Measurements from ENCODE around the gene BCL7A.
A peak's percentile ranks its signal among the peaks of the same experiment; 100 is the strongest.

Gene BCL7A

GRCh38 chr12:122001466-122002209 lies 20.0 kb upstream of the BCL7A start:
- DNase-seq: no peak

DNA sequence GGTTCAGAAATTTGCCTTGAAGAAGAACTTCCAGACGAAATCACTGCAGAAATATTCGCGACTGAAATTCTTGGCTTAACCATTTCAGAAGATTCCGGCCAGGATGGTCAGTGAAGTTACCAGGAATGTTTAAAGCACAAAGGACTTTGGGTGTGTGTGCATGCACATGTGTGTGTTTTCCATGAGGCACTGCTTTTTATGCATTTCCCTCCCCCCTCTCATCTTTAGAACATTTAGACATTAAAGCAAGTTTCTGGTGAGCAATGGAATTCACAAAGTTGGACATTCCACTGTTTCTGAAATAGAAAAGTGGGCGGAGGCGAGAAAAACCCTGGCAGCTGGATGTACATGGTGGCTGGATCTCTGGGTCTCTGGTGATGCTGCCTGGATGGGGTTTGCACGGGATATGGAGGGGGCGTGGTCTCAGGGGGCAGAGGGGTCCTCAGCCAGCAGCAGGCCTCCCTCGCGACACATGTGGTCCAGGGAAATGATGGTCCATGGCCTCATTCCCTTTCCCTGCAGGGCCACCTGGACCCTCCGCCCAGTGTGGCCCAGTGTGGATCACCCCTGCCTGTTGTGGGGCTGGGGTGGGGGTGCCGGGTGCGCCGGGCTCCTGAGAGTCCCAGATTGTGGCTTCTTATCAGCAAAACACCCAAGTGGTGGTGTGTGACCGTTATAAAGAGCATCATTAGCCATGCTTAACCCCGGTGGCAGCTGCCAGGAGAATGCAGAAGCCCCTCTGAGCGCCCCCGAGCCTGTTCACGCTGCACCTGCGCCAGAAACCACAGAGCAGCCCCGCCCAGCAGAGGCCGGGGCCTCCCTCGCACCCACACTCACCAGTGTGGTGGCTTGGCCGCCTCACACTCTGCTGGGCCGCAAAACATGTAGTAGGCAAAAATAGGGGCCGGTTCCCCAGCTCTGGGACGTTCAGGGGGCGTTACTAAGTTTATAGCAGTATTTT lies 17.8 kb upstream of the BCL7A start:
- DNase-seq: peak; percentile 82

- peak; percentile 63 for DNase-seq
Observed at GRCh38 chr12:122004633-122005071, 17.0 kb upstream of the BCL7A start.

DNA sequence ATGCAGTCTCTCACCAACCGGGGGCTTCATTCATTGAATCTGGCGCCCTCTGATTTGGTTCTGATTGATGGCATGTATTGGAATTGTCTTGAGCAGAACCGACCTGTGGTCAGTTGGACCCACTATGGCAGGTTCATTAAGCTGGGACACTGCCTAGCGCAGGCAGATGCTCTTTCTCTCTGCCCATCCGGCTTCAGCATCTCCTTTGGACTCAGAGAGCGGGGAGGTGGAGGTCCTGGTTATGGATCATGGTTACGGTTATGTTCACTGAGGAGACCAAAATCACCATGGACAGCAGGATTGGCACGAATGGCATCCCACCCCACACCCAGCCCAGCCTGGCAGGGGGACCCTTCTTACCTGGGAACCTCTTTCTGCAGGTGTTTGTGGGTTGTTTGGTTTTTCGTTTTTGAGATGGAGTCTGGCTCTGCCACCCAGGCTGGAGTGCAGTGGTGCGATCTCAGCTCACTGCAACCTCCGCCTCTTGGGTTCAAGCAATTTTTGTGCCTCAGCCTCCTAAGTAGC lies 16.4 kb upstream of the BCL7A start:
- DNase-seq: no peak

DNA sequence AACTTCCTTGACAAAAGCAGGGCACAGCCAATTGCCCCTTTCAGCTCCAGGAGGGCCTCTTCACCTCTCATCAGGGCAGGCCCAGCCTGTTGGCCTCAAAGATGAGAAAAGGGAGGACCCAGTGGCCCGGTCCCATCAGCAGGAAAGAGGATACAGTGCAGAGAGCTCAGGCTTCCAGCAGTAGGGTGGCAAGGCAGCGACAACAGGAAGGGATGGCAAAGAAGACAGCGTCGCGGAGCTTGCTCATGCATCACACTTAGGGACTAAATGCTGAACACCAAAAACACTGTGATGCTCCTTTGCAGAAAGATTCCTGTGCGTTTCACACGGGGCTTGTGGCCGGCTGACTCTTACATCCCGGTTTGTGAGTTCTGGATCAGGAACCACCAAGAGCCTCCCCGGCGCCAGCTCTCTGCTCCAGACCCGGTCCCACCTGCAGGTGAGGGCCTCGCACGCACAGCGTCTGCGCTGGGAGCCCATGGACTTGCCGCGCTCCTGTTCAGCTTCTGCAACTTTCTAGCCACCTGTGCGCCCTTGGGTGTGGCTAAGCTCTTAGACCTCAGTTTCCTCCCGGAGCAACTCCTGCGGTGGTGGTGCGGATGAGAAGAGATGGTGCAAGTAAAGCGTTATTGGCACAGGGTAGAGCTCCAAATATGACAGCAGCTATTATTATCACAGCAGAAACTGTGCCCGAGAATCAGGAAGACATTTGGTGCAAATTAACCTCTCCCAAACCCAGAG lies 15.3 kb upstream of the BCL7A start:
- no peak for DNase-seq

GRCh38 chr12:122009741-122010140 lies 11.9 kb upstream of the BCL7A start:
- no peak for DNase-seq

DNA sequence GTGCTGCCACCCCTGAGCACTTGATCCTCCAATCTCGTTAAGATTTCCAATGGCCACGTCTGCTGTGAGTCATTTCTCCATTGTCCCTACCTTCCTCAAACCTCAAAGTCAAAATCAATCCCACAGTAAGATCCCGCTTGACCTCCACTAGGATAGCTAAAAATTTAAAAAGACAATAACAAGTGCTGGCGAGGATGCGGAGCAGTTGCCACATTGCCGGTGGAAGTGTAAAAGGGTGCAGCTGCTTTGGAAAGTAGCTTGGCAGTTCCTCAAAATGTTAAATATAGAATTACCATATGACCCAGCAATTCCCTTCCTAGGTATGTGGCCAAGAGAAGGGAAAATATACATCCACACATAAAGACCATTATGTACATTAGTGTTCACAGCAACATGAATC lies 9.5 kb upstream of the BCL7A start:
- DNase-seq: no peak

GRCh38 chr12:122013136-122013535 lies 8.5 kb upstream of the BCL7A start:
- no peak for DNase-seq

DNA sequence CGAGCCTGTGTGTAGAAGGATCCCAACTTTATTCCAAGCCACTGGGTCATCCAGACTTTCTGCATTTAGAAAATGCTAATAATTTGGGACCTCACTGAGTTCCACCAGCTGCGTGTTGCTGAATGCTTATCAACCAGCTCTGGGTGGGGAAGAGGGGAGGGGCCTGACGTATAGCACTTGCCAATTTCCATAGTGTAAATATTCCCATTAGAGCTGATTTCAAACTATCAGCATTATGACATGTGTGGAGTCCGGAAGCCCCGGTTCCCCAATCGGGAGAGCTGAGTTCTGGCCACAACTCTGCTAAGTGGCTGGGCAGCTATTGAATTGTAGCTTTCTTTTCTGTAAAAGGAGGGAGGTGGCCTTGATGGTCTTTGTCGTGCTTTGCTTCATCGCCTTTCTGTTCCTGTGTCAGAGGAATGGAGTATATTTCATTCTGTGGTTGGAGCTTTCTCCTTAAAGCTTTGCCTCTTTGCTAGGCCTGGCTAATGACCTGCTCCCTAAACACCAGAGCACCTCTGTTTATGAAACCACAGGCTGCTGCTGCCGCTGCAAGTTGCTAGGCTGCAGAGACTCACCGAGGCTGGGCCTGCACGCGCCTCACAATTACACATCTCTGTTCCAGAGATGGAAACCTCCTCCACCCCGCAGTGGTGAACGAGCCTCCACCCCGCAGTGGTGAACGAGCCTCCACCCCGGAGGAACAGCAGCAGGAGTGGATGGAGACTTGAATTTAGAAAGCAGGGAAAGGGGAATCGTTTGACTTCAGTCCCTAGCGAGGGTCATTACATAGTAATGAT lies 7.7 kb upstream of the BCL7A start:
- DNase-seq: no peak

DNA sequence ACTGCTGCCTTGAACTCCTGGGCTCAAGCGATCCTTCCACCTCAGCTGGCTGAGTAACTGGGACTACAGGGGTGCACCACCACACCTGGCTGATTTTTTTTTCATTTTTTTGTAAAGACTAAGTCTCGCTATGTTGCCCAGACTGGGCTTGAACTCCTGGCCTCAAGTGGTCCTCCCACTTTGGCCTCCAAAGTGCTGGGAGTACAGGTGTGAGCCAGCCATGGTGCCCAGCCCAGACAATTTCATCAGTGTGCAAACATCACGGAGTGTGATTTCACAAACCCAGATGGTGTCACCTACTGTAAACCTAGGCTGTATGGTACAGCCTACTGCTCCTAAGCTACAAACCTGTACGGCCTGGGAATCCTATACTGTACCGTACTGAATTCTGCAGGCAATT lies 6.9 kb upstream of the BCL7A start:
- DNase-seq: no peak

GRCh38 chr12:122018457-122018856 lies 3.2 kb upstream of the BCL7A start:
- DNase-seq: no peak

DNA sequence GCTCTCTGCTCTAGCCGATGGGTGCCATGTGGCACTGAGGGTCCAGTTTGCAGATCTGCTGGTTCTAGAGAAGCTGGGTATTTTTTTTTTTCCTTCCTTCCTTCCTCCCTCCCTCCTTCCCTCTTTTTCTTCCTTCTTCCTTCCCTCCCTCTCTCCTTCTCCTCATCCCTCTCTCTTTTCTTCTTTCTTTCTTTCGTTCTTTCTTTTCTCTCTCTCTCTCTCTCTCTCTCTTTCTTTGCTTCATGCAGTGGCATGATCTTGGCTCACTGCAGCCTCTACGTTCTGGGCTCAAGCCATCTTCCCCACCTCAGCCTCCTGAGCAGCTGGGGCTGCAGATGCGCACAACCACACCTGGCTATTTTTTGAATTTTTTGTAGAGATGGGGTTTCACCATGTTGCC lies 2.7 kb upstream of the BCL7A start:
- no peak for DNase-seq

GRCh38 chr12:122020795-122021192 lies 890 bp upstream of the BCL7A start:
- no peak for DNase-seq

DNA sequence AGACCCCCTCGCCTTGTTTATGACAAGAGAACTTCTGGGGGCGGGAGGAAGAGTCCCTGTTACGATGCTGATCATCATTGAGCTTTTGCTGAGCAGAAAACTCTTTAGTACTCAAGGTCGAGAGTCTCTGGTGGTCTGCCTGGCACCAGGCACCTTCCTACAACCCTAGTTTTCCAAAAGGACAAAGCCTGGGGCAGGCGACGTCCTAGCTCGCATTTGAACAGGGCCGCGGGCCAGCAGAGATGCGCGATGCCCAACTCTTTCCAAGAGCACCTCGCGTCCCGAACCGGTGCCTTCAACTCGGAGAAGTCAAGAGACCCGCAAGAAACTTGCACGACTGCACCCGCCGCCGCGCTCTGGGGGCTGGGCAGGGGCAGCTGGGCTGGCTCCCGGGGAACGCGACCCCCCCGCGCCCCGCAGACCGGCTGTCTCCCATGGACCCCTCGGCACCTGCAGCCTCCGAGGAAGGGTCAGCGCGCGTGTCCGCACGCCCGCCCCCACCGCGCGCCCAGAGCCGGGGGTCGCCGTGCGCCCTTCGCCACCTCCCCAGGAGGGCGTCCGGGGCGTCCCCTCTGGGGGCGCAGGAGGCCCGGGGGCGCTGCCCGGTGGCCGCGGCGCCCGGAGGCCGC lies 377 bp upstream of the BCL7A start:
- peak; percentile 23 for DNase-seq

DNA sequence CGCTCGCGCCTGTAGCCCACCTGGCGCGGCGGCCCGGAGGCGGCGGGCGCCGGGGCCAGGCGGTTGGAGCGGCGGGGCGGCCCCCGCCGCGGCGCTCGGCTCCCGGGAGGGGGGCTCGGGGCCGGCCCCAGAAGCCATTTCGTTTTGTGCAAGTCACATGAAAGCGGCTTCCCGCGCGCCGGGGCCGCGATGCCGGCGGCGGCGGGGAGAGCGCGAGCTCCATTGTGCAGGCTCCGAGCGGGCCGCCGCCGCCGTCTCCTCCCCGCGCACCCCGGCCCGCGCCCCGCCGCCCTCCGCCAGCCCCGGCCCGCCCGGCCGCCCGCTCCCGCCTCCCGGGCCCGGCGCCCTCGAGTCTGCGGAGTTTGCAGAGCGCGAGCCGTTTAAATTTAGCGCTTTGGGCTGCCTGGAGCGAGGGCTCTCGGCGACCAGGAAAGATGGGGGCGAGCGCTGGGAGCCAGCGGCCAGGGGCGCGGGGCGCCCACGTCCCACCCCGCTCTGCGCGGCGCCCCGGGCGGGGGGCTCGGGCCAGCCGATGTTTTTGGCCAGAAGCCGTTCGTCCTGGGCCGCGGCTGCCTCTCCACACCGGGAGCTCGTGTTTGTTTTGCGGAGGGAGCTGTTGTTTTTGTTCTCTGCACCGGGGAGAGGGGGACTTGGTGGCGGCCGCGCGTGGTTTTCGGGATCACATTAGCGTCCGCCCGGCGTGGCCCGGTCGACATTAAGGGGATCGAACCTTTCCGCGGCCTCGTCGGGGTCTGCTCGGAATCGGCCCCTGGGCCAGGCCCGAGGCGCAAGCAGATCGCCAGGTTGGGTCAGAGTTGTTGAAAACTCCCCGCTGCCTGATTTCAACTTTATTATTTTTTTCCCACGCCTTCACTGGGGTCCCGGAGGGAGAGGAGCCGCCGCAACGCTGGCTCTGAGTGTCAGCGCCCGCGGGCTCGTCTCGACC lies 982 bp downstream of the BCL7A start:
- DNase-seq: peak; percentile 32

DNA sequence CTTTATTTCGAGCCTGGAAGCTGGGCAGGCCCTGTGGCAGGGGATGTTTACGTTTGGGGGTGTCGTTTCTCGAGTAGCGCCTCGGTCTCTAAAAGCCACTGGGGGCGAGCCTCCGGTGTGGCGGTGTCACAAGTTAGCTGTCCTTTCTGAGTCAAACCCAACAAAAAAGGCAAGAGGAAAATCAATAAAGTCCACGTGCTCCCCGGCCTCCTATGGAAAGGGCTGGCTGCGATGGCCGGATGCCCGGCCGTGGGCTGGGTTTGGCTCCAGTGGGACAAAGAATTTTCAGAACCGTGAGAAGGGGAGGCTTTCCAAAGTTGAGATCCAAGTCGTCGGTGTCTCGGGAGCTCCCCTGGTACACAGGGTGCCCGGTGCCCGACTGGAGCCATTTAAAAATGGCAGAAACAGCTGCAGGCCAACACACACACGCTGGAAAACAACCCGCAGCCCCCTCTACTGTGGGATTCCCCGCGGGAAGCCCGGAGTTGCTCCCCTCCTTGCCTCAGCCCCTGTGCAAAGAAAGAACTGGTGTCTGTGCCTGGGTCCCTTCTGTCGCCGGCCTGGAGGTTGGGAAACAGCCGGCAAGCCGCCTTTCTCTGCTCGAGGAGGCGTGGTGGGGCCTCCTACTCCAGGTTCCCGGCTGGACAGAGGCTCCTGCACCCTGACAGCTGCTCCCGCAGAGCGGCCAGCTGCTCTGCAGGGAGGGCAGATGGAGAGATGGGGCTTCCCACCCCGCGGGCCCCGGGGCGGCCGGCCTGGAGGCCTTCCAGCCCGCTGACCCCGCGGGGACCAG lies 1.9 kb downstream of the BCL7A start:
- peak; percentile 70 for DNase-seq

DNA sequence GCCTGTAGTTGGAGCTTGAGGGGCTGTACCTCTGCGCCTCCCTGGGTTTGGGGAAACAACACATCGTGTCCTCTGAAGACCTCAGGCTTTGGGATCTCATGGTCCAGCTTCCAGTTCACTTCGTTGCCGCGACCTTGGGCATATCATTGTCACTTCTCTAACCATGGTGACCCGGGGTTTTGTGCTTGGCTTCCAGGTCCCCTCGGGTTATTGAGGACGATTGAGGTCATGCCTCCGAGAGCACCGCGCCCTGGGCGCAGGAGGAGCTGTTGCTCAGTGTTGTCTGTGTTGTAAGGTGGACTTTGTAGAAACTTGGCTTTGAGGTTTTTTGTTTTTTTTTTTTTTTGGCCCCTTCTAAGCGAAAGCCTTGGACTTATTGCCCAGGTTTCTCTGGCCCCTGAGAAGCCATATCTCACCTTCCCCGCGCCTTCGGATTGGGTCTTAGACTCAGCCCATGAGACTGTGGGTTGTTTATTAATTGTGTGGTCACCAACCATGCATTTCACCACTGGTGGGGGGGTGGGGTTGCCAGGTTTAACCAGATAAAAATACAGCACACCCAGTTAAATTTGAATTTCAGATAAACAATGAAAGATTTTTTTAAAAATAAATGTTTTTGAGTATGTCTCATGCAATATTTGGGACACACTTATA lies 2.6 kb downstream of the BCL7A start:
- DNase-seq: no peak

- DNase-seq: no peak
Observed at GRCh38 chr12:122026706-122027333, 5.1 kb downstream of the BCL7A start.
